Neural progenitor cell (in vitro differentiated cells): ENCODE measurements around the gene PRDM4. TPM values are rescaled to one million over a fixed set of nuclear protein-coding genes. Genes with fewer than 3 reads are reported as not detected.
"Not testable (repeated sequence)": the region's sequence is repeated elsewhere in the genome, so short reads cannot be mapped to it uniquely, and the experiment has no call there.

Source experiments
- DNase-seq: peaks from one replicate; pipeline ENCODE4 v3.0.0-alpha.2; 2016; ENCODE audit warnings: low spot score
- H2AFZ ChIP-seq: fragments of 200-600 bp; sonication (generic); replicated peaks from 2 replicates; pipeline ENCODE4 v1.6.1; 2016; ENCODE audit warnings: antibody characterized with exemption
- H3F3A ChIP-seq: fragments of 200-600 bp; sonication (generic); 2 replicates; pipeline ENCODE4 v1.6.1; 2016; ENCODE audit warnings: antibody characterized with exemption, low read depth
- H3K27ac ChIP-seq: fragments of 200-600 bp; sonication (generic); 2 replicates; pipeline ENCODE4 v1.5.1; 2016; ENCODE audit warnings: mild to moderate bottlenecking
- H3K27me3 ChIP-seq: fragments of 200-600 bp; sonication (generic); 2 replicates; pipeline ENCODE4 v1.6.1; 2016; ENCODE audit warnings: mild to moderate bottlenecking, moderate library complexity
- H3K36me3 ChIP-seq: fragments of 200-600 bp; sonication (generic); 2 replicates; pipeline ENCODE4 v1.5.1; 2016
- H3K4me1 ChIP-seq: fragments of 200-600 bp; sonication (generic); 2 replicates; pipeline ENCODE4 v1.6.1; 2016; ENCODE audit warnings: mixed run types
- H3K4me2 ChIP-seq: fragments of 200-600 bp; sonication (generic); 2 replicates; pipeline ENCODE4 v1.6.1; 2016
- H3K4me3 ChIP-seq: fragments of 200-600 bp; sonication (generic); 2 replicates; pipeline ENCODE4 v1.5.1; 2016
- H3K79me2 ChIP-seq: fragments of 200-600 bp; sonication (generic); 2 replicates; pipeline ENCODE4 v1.6.1; 2016; ENCODE audit warnings: low read depth
- H3K9ac ChIP-seq: fragments of 200-600 bp; sonication (generic); 2 replicates; pipeline ENCODE4 v1.6.1; 2016
- H3K9me3 ChIP-seq: fragments of 200-600 bp; sonication (generic); 2 replicates; pipeline ENCODE4 v1.5.1; 2016; ENCODE audit warnings: low read depth
- H4K20me1 ChIP-seq: fragments of 200-600 bp; sonication (generic); 2 replicates; pipeline ENCODE4 v1.6.1; 2016; ENCODE audit warnings: low read depth
- H3K27ac Mint-ChIP-seq: 3 replicates; pipeline ENCODE4 v1.8.0; 2021; ENCODE audit warnings: mixed read lengths
- H3K27me3 Mint-ChIP-seq: 2 replicates; pipeline ENCODE4 v1.8.0; 2022; ENCODE audit warnings: low read depth, mild to moderate bottlenecking, inconsistent platforms, moderate library complexity, mixed read lengths; ENCODE audit not compliant: insufficient read depth
- H3K36me3 Mint-ChIP-seq: 3 replicates; pipeline ENCODE4 v1.8.0; 2021; ENCODE audit warnings: mixed read lengths
- H3K4me1 Mint-ChIP-seq: 3 replicates; pipeline ENCODE4 v1.8.0; 2021; ENCODE audit warnings: mixed read lengths
- H3K4me3 Mint-ChIP-seq: 3 replicates; pipeline ENCODE4 v1.8.0; 2021; ENCODE audit warnings: mild to moderate bottlenecking, moderate library complexity, mixed read lengths
- H3K9me3 Mint-ChIP-seq: 3 replicates; pipeline ENCODE4 v1.8.0; 2020; ENCODE audit warnings: mixed read lengths
- EZH2 ChIP-seq: fragments of 200-600 bp; sonication (generic); IDR thresholded peaks from 2 replicates; pipeline ENCODE4 v1.6.1; 2017; ENCODE audit warnings: antibody characterized with exemption, mild to moderate bottlenecking, moderate library complexity
- EZH2phosphoT487 ChIP-seq: fragments of 200-600 bp; sonication (generic); IDR thresholded peaks from 2 replicates; pipeline ENCODE4 v1.6.1; 2017; ENCODE audit warnings: antibody characterized with exemption
- total RNA-seq: library from RNA; depleted of rRNA; stranded (reverse); fragments of >200 nt; gene quantifications from 2 replicates; pipeline ENCODE4 v1.2.3, GENCODE V29; 2015; ENCODE audit warnings: low replicate concordance
- TF ChIP-seq, protein P1 (sequence below): fragments of 200-600 bp; sonication (generic); IDR thresholded peaks from 2 replicates; pipeline ENCODE4 v1.5.1; 2017; ENCODE audit warnings: antibody characterized with exemption, mild to moderate bottlenecking

Gene PRDM4
- total RNA-seq, 1 donor from 2014 or later: 19.3 TPM

DNA sequence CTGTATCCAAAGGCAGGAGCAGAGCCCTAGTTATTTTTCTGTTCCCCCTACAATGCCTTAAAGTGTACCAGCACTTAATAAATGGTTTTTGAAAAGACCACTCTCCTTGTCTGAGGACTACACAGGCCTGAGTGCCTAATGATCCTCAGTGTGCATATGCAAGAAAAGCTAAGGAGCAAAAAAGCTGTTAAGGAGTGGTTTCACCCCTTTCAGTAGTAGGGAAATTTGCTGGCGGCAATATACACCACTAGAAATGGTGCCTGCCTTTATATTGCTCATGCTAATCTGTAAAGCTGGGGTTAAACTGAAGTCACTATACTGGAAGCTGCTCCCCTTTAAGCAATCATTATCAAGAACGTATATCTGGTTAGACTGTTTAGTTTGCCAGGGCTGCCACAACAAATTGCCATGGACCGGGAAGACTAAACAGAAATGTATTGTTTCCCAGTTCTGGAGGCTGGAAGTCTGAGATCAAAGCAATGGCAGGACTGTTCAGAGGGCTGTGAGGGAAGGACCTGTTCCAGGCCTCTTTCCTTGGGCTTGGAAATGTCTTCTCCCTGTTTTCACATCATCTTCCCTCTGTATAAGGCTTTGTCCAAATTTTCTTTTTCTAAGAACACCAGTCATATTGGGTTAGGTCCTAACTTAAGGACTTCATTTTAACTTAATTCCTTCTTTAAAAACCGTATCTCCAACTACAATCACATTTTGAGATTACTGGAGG, 30.2 kb downstream of the PRDM4 start:
- no peaks in the 10 kb centered on the region for H3K9me3 ChIP-seq
- H3K27ac ChIP-seq: no peak overlapping the region

DNA sequence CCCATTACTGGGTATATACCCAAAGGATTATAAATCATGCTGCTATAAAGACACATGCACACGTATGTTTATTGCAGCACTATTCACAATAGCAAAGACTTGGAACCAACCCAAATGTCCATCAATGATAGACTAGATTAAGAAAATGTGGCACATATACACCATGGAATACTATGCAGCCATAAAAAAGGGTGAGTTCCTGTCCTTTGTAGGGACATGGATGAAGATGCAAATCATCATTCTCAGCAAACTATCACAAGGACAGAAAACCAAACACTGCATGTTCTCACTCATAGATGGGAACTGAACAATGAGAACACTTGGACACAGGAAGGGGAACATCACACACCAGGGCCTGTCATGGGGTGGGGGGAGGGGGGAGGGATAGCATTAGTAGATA, 33.2 kb downstream of the PRDM4 start:
- H2AFZ ChIP-seq, H3K27ac Mint-ChIP-seq, H3K9ac ChIP-seq, H3F3A ChIP-seq, DNase-seq, H3K4me1 Mint-ChIP-seq, H3K36me3 Mint-ChIP-seq, H3K4me1 ChIP-seq, H3K36me3 ChIP-seq, H3K27me3 ChIP-seq, H3K9me3 Mint-ChIP-seq, H3K27me3 Mint-ChIP-seq, H3K27ac ChIP-seq, H3K4me2 ChIP-seq, H4K20me1 ChIP-seq, H3K4me3 Mint-ChIP-seq, H3K4me3 ChIP-seq, H3K9me3 ChIP-seq, H3K79me2 ChIP-seq: not testable (repeated sequence)

More for the DNA sequence above, 30.2 kb downstream of the PRDM4 start:
- no peak overlapping the region for H3K9ac ChIP-seq
- no peaks in the 10 kb centered on the region for H3K27me3 ChIP-seq
- H3K36me3 ChIP-seq: no peaks in the 10 kb centered on the region
- no peak overlapping the region for H3K4me2 ChIP-seq
- no peaks in the 10 kb centered on the region for H3K4me1 Mint-ChIP-seq
- no peak overlapping the region for H3K4me3 ChIP-seq
- no peaks in the 10 kb centered on the region for H3K79me2 ChIP-seq
- no peak overlapping the region for H3K4me3 Mint-ChIP-seq
- no peak overlapping the region for H2AFZ ChIP-seq
- DNase-seq: no peak
- H3F3A ChIP-seq: no peaks in the 10 kb centered on the region
- TF ChIP-seq EZH2phosphoT487 (no peak), EZH2 (no peak)
- TF ChIP-seq, protein P1, sequence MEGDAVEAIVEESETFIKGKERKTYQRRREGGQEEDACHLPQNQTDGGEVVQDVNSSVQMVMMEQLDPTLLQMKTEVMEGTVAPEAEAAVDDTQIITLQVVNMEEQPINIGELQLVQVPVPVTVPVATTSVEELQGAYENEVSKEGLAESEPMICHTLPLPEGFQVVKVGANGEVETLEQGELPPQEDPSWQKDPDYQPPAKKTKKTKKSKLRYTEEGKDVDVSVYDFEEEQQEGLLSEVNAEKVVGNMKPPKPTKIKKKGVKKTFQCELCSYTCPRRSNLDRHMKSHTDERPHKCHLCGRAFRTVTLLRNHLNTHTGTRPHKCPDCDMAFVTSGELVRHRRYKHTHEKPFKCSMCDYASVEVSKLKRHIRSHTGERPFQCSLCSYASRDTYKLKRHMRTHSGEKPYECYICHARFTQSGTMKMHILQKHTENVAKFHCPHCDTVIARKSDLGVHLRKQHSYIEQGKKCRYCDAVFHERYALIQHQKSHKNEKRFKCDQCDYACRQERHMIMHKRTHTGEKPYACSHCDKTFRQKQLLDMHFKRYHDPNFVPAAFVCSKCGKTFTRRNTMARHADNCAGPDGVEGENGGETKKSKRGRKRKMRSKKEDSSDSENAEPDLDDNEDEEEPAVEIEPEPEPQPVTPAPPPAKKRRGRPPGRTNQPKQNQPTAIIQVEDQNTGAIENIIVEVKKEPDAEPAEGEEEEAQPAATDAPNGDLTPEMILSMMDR: no peak
- H3K27me3 Mint-ChIP-seq: no peaks in the 10 kb centered on the region
- no peak overlapping the region for H3K27ac Mint-ChIP-seq
- H3K9me3 Mint-ChIP-seq: peaks cover 5% of the 10 kb centered on the region
- H3K4me1 ChIP-seq: no peaks in the 10 kb centered on the region
- H3K36me3 Mint-ChIP-seq: peaks cover 20% of the 10 kb centered on the region
- no peaks in the 10 kb centered on the region for H4K20me1 ChIP-seq

DNA sequence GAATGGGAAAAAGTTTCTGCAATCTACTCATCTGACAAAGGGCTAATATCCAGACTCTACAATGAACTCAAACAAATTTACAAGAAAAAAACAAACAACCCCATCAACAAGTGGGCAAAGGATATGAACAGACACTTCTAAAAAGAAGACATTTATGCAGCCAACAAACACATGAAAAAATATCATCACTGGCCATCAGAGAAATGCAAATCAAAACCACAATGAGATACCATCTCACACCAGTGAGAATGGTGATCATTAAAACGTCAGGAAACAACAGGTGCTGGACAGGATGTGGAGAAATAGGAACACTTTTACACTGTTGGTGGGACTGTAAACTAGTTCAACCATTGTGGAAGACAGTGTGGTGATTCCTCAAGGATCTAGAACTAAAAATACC, 33.6 kb downstream of the PRDM4 start:
- H4K20me1 ChIP-seq, H3K36me3 ChIP-seq, H3K27ac Mint-ChIP-seq, H3K4me3 Mint-ChIP-seq, DNase-seq, H2AFZ ChIP-seq, H3K4me2 ChIP-seq, H3K27ac ChIP-seq, H3K27me3 ChIP-seq, H3K4me1 Mint-ChIP-seq, H3K9me3 Mint-ChIP-seq, H3K9me3 ChIP-seq, H3F3A ChIP-seq, H3K9ac ChIP-seq, H3K4me1 ChIP-seq, H3K27me3 Mint-ChIP-seq, H3K36me3 Mint-ChIP-seq, H3K79me2 ChIP-seq, H3K4me3 ChIP-seq: not testable (repeated sequence)

DNA sequence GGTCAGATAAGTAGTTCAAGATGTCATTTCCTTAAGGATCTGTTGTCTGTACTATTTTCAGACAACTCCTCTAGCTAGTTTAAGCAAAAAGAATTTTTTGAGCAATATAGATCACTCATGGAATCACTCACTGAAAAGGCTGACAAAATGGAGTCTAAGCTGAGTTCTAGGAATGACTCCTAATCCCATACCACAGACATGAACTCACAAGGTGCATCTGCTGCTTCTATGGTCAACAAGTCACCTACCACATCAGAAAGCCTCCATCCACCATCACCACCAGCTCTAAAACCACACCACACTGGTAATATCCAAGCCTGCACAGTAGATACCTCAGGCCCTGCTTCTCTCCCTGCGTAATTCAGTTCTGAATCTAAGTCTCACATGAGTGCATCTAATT, 42.3 kb downstream of the PRDM4 start:
- no peaks in the 10 kb centered on the region for H3K27me3 ChIP-seq
- no peak overlapping the region for H3K27ac ChIP-seq
- Mint-ChIP-seq H3K27ac (no peak overlapping the region), H3K27me3 (no peaks in the 10 kb centered on the region), H3K4me1 (no peaks in the 10 kb centered on the region), H3K4me3 (no peak overlapping the region), H3K9me3 (no peaks in the 10 kb centered on the region), H3K36me3 (peaks cover 7% of the 10 kb centered on the region)
- no peaks in the 10 kb centered on the region for H3K36me3 ChIP-seq
- H4K20me1 ChIP-seq: no peaks in the 10 kb centered on the region
- no peak overlapping the region for H3K9ac ChIP-seq
- H3K4me3 ChIP-seq: no peak overlapping the region
- no peaks in the 10 kb centered on the region for H3K79me2 ChIP-seq
- H3K4me2 ChIP-seq: no peak overlapping the region
- no peak overlapping the region for H2AFZ ChIP-seq
- H3F3A ChIP-seq: no peaks in the 10 kb centered on the region
- no peaks in the 10 kb centered on the region for H3K9me3 ChIP-seq
- DNase-seq: no peak
- TF ChIP-seq EZH2 (no peak), EZH2phosphoT487 (no peak)
- TF ChIP-seq, protein P1: no peak
- no peaks in the 10 kb centered on the region for H3K4me1 ChIP-seq
